Cardiac muscle cell (in vitro differentiated cells and primary cell): ENCODE measurements around the gene MCMBP. TPM values are rescaled to one million over a fixed set of nuclear protein-coding genes. Genes with fewer than 3 reads are reported as not detected.
A peak's percentile ranks its signal among the peaks of the same experiment; 100 is the strongest.

Experiments used
- DNase-seq, 2 donors: peaks; one replicate each; pipeline versions ENCODE4 v3.0.0 to v3.0.0-alpha.2; 2010 to 2017; ENCODE audit warnings: low read depth in 1 of 2, low spot score in 1 of 2
- H3K27ac ChIP-seq: fragments of 200-600 bp; sonication (generic); 2 replicates; pipeline ENCODE4 v1.5.1; 2016
- H3K27me3 ChIP-seq: fragments of 200-600 bp; sonication (generic); 2 replicates; pipeline ENCODE4 v1.6.0; 2016; ENCODE audit warnings: control low read depth
- H3K36me3 ChIP-seq: fragments of 200-600 bp; sonication (generic); 2 replicates; pipeline ENCODE4 v1.5.1; 2016; ENCODE audit warnings: control low read depth
- H3K4me1 ChIP-seq: fragments of 200-600 bp; sonication (generic); 2 replicates; pipeline ENCODE4 v1.8.1; 2017; ENCODE audit warnings: low read depth, mild to moderate bottlenecking, mixed run types
- H3K4me3 ChIP-seq: fragments of 200-600 bp; sonication (generic); 2 replicates; pipeline ENCODE4 v1.5.1; 2016; ENCODE audit warnings: mild to moderate bottlenecking
- H3K9me3 ChIP-seq: fragments of 200-600 bp; sonication (generic); 2 replicates; pipeline ENCODE4 v1.5.1; 2017; ENCODE audit warnings: low read depth, mild to moderate bottlenecking, control low read depth
- CTCF ChIP-seq: IDR thresholded peaks from 2 replicates; pipeline ENCODE4 v1.5.1; 2012; ENCODE audit warnings: low read depth, mild to moderate bottlenecking, low read length
- polyA plus RNA-seq: library from polyadenylated mRNA; unstranded; fragments of >200 nt; fragmentation: Nextera tagmentation; extraction: Ambion mirVana; gene quantifications from 2 replicates; pipeline ENCODE4 v1.2.1, GENCODE V29; 2016
- total RNA-seq: library from RNA; depleted of rRNA; stranded (reverse); fragments of >200 nt; gene quantifications from 2 replicates; pipeline ENCODE4 v1.2.3, GENCODE V29; 2016

The MCMBP gene
- total and polyA plus RNA-seq, 2 experiments from 2014 or later = 29.2 to 39.7 TPM

DNA sequence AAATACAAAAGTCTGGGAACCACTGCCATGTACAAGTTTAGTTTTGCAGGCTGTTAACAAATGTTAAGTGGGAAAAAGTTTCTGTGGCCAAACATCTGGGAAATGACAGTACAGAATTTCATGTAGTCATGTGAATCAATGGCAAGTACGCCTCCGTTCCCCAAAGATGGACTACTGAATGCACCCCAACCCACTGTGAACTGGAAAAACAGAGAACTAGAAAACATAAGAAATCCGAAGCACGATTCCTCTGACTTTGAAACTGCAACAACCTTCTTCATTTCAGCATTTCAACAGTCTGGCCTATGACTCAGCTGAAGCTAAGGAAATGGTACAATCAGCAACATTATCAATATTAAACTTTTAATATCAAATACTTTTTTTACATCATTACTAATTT, 41.8 kb downstream of the MCMBP start:
- H3K9me3 ChIP-seq = no peaks in the 10 kb centered on the region
- no peak for DNase-seq
- no peaks in the 10 kb centered on the region for H3K4me1 ChIP-seq
- no peak for TF ChIP-seq CTCF
- peaks cover 47% of the 10 kb centered on the region for H3K36me3 ChIP-seq
- H3K27me3 ChIP-seq = no peaks in the 10 kb centered on the region
- H3K4me3 ChIP-seq = no peak overlapping the region
- H3K27ac ChIP-seq = no peak overlapping the region

DNA sequence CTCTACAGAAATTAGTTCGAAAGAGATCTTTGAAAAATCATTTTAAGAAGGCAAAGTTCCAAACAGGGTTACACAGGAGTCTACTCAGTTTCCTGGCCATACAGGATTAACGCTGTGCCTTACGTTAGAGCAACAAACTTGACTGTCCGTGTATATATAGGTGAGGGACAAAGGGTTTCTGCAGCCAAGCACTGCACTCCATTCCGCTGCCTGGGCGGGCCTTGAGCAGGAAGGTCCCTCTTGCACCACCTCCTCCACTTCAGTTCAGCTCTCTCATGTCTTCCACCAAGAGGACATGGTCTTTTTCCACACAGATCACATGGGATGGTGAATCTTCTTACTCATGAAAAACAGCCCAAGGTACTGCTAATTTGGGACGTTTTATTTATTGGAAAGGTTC, 43.2 kb downstream of the MCMBP start:
- H3K27me3 ChIP-seq = no peaks in the 10 kb centered on the region
- TF ChIP-seq CTCF = no peak
- DNase-seq = no peak
- H3K4me3 ChIP-seq = no peak overlapping the region
- peaks cover 42% of the 10 kb centered on the region for H3K36me3 ChIP-seq
- peak overlapping the region; percentile 1 for H3K27ac ChIP-seq
- no peaks in the 10 kb centered on the region for H3K9me3 ChIP-seq
- H3K4me1 ChIP-seq = no peaks in the 10 kb centered on the region

GRCh38 chr10:119827430-119827829, 45.2 kb downstream of the MCMBP start:
- Histone ChIP-seq H3K9me3 (no peaks in the 10 kb centered on the region), H3K27me3 (no peaks in the 10 kb centered on the region), H3K27ac (peak overlapping the region; percentile 37), H3K36me3 (peaks cover 49% of the 10 kb centered on the region), H3K4me1 (no peaks in the 10 kb centered on the region), H3K4me3 (no peak overlapping the region)
- DNase-seq = no peak
- TF ChIP-seq CTCF = no peak

DNA sequence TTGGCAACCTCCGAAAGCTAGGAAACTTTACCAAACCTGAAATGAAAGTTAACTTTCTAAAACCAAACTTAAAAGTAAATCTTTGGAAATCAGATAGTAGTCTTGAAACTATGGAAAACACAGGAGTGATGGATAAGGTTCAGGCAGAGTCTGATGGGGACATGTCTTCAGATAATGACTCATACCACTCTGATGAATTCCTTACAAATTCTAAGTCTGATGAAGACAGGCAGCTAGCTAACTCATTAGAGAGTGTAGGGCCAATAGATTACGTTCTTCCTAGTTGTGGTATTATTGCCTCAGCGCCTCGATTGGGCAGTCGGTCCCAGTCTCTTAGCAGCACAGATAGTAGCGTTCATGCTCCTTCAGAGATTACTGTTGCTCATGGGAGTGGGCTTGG, 45.9 kb downstream of the MCMBP start:
- no peak for TF ChIP-seq CTCF
- Histone ChIP-seq H3K4me1 (no peaks in the 10 kb centered on the region), H3K4me3 (no peak overlapping the region), H3K27me3 (no peaks in the 10 kb centered on the region), H3K27ac (peak overlapping the region; percentile 37), H3K9me3 (no peaks in the 10 kb centered on the region), H3K36me3 (peaks cover 43% of the 10 kb centered on the region)
- peak in 1 of 2 donors; percentile 9 for DNase-seq

DNA sequence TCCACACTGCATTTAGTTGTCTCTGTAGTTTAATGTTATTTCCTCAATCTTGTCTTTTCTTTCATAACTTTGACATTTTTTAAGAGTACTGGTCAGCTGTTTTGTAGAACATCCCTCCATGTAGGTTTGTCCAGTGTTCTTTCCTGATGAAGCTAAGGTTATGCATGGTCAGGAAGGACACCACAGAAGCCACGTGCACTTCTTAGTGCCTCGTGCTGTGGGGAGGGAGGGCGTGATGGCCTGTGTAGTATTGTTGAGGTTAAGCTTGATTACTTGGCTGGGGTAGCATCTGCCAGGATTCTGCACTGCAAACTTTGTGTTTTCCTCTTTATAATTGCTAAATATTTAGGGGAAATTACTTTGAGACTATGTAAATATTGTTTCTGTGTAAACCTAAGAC, 48.3 kb downstream of the MCMBP start:
- H3K4me1 ChIP-seq = peaks cover 5% of the 10 kb centered on the region
- H3K4me3 ChIP-seq = no peak overlapping the region
- no peak for DNase-seq
- no peaks in the 10 kb centered on the region for H3K27me3 ChIP-seq
- peaks cover 20% of the 10 kb centered on the region for H3K36me3 ChIP-seq
- H3K9me3 ChIP-seq = no peaks in the 10 kb centered on the region
- H3K27ac ChIP-seq = no peak overlapping the region
- no peak for TF ChIP-seq CTCF

GRCh38 chr10:119821182-119821581, 51.5 kb downstream of the MCMBP start:
- no peak for TF ChIP-seq CTCF
- Histone ChIP-seq H3K4me1 (peaks cover 5% of the 10 kb centered on the region), H3K4me3 (no peak overlapping the region), H3K9me3 (no peaks in the 10 kb centered on the region), H3K27me3 (no peaks in the 10 kb centered on the region), H3K27ac (no peak overlapping the region), H3K36me3 (peaks cover 8% of the 10 kb centered on the region)
- DNase-seq = no peak
